ENCODE results near the gene GRAP2. TPM values are rescaled to one million over a fixed set of nuclear protein-coding genes. Genes with fewer than 3 reads are reported as not detected.

The GRAP2 gene
- total and polyA plus RNA-seq, 3 donors from 2014 or later = 5.0 to 6.1 (median 5.3) TPM

GRCh38 chr22:39935612-39936011 is 34.7 kb downstream of the GRAP2 start:
- no peak for TF ChIP-seq POLR2A (IDR thresholded peaks at IDR 0.05)
- no peak for TF ChIP-seq CTCF (IDR thresholded peaks at IDR 0.05)
- WGBS, 2 donors = 70 to 72% methylated on average over 6 of the region's 6 CpGs
- H3K36me3 ChIP-seq (ENCODE audit: low read depth, missing control alignments) = no peaks in the 10 kb centered on the region
- H3K9me3 ChIP-seq = no peaks in the 10 kb centered on the region
- H3K27me3 ChIP-seq = no peaks in the 10 kb centered on the region
- H3K27ac ChIP-seq = no peak overlapping the region
- no peak overlapping the region for H3K4me3 ChIP-seq
- intact Hi-C loops (cut with DNase I; ENCODE audit: low total_unique reads) = no loop called here
- no peaks in the 10 kb centered on the region for H3K4me1 ChIP-seq
- DNase-seq = no peak

DNA sequence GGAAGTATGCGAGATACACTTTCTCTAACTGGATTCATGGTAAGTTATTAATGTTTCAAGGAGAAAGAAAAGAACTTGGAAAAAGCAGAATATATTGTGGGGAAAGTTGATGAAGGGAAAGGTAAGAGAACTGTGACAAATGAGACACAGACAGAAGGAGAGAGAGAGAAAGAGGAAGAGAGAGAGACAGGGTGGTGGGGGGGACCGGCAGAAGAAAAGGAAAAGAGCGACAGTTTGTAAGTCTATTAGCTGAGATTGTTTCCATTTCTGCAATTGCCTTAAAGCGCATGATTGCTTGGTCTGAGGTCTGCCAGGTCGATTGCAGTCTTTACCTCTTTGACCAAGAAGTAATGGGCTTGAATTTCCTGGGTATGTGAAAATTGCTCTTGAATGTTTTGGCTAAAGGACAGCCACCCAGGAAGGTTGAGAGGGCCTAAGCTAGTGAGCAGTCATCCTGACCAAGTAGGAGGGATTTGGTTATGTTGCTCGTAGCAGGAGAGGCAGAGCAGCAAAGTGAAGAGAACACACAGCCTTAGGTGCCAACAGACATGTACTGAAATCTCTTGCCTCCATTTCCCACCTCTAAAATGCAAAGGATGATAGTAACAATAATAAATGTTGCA is 35.8 kb downstream of the GRAP2 start:
- no peak overlapping the region for H3K4me3 ChIP-seq
- no peaks in the 10 kb centered on the region for H3K4me1 ChIP-seq
- no peak for DNase-seq
- H3K36me3 ChIP-seq (ENCODE audit: low read depth, missing control alignments) = no peaks in the 10 kb centered on the region
- H3K27me3 ChIP-seq = no peaks in the 10 kb centered on the region
- no peak overlapping the region for H3K27ac ChIP-seq
- intact Hi-C loops (cut with DNase I; ENCODE audit: low total_unique reads) = no loop called here
- 82 to 83% methylated on average over 6 of the region's 6 CpGs for WGBS, 2 donors
- TF ChIP-seq POLR2A (IDR thresholded peaks at IDR 0.05) = no peak
- H3K9me3 ChIP-seq = no peaks in the 10 kb centered on the region

GRCh38 chr22:39937906-39938305 is 37.0 kb downstream of the GRAP2 start:
- intact Hi-C loops (cut with DNase I; ENCODE audit: low total_unique reads) = no loop called here
- Histone ChIP-seq H3K4me3 (no peak overlapping the region), H3K27ac (no peak overlapping the region), H3K9me3 (no peaks in the 10 kb centered on the region), H3K36me3 (ENCODE audit: low read depth, missing control alignments) (no peaks in the 10 kb centered on the region), H3K4me1 (no peaks in the 10 kb centered on the region), H3K27me3 (no peaks in the 10 kb centered on the region)
- TF ChIP-seq POLR2A (IDR thresholded peaks at IDR 0.05) = no peak
- TF ChIP-seq CTCF (IDR thresholded peaks at IDR 0.05) = no peak
- WGBS, 2 donors = 76 to 91% methylated on average over 3 of the region's 3 CpGs
- no peak for DNase-seq

GRCh38 chr22:39938509-39939111 is 37.7 kb downstream of the GRAP2 start:
- TF ChIP-seq POLR2A (IDR thresholded peaks at IDR 0.05) (no peak), CTCF (IDR thresholded peaks at IDR 0.05) (no peak)
- no peak overlapping the region for H3K4me3 ChIP-seq
- 84 to 87% methylated on average over 14 of the region's 14 CpGs for WGBS, 2 donors
- H3K36me3 ChIP-seq (ENCODE audit: low read depth, missing control alignments) = no peaks in the 10 kb centered on the region
- intact Hi-C loops (cut with DNase I; ENCODE audit: low total_unique reads) = no loop called here
- no peaks in the 10 kb centered on the region for H3K4me1 ChIP-seq
- no peak overlapping the region for H3K27ac ChIP-seq
- no peak for DNase-seq
- H3K27me3 ChIP-seq = no peaks in the 10 kb centered on the region
- H3K9me3 ChIP-seq = no peaks in the 10 kb centered on the region

- no peak overlapping the region for H3K27ac ChIP-seq
- H3K4me1 ChIP-seq = no peaks in the 10 kb centered on the region
- intact Hi-C loops (cut with DNase I; ENCODE audit: low total_unique reads) = no loop called here
- DNase-seq = no peak
- H3K36me3 ChIP-seq (ENCODE audit: low read depth, missing control alignments) = no peaks in the 10 kb centered on the region
- TF ChIP-seq CTCF (IDR thresholded peaks at IDR 0.05) (no peak), POLR2A (IDR thresholded peaks at IDR 0.05) (no peak)
- H3K4me3 ChIP-seq = no peak overlapping the region
- H3K27me3 ChIP-seq = no peaks in the 10 kb centered on the region
- WGBS, 2 donors = 91 to 92% methylated on average over 3 of the region's 3 CpGs
- H3K9me3 ChIP-seq = no peaks in the 10 kb centered on the region
These were observed 38.9 kb downstream of the GRAP2 start for GRCh38 chr22:39939830-39940229.
